HepG2 (cell line): ENCODE data around the gene IRF1. TPM values are rescaled to one million over a fixed set of nuclear protein-coding genes. Genes with fewer than 3 reads are reported as not detected.

Experiments used
- ATAC-seq: fragments of 200-7000 bp; cut with Tn5 transposase; 3 replicates; pipeline ENCODE4 v1.9.1; 2020; ENCODE audit warnings: mild to moderate bottlenecking, moderate library complexity
- BruUV-seq: library from RNA; stranded (reverse); fragments of 400-500 nt; replicated peaks from 2 replicates; lab custom pipeline; 2021; lab: Mats Ljungman, UMichigan
- CTCF ChIA-PET: fragments of 300-600 bp; formaldehyde crosslinking; extraction: SDS; loops from one replicate; lab custom pipeline; 2021; ENCODE audit warnings: low total read pairs, inconsistent platforms, low intra/inter-chr PET ratio; lab: Yijun Ruan, JAX
- POLR2A ChIA-PET: fragments of 350-600 bp; sonication (Branson Sonifier 250); formaldehyde crosslinking; loops from one replicate; lab custom pipeline; 2020; ENCODE audit warnings: antibody characterized with exemption, inconsistent platforms; lab: Yijun Ruan, JAX
- DNase-seq: peaks from one replicate; pipeline ENCODE4 v3.0.0-alpha.2; 2015; ENCODE audit warnings: low spot score
- FAIRE-seq: peaks from 3 replicates; lab custom pipeline; 2011; peaks lifted over from hg19 to GRCh38; lab: Jason Lieb, UNC
- H2AFZ ChIP-seq: one replicate; pipeline ENCODE4 v1.6.1; 2011; ENCODE audit warnings: low read length, inconsistent platforms
- H3K27ac ChIP-seq: fragments of 300-600 bp; 3 replicates; pipeline ENCODE4 v1.8.0; 2011; ENCODE audit warnings: mixed run types, mild to moderate bottlenecking, mixed read lengths, low read length, inconsistent platforms; ENCODE audit not compliant: insufficient read depth; ENCODE audit errors: extremely low read length
- H3K27me3 ChIP-seq, 2 experiments: fragments of 200-600 bp in 1 of 2; 2 replicates in 1 of 2; 3 replicates in 1 of 2; pipeline versions ENCODE4 v1.6.0 to v1.8.0; 2011; ENCODE audit warnings: low read length in 2 of 2, mild to moderate bottlenecking in 2 of 2, moderate library complexity in 2 of 2, inconsistent platforms in 1 of 2; ENCODE audit not compliant: insufficient read depth in 2 of 2, control insufficient read depth in 1 of 2
- H3K36me3 ChIP-seq, 2 experiments: fragments of 200-600 bp in 1 of 2; replicated peaks in 1 of 2; 2 replicates in 1 of 2; 3 replicates in 1 of 2; pipeline versions ENCODE4 v1.5.1 to v1.8.0; 2011; ENCODE audit warnings: low read length in 2 of 2, inconsistent platforms in 1 of 2; ENCODE audit not compliant: insufficient read depth in 2 of 2, control insufficient read depth in 1 of 2
- H3K4me1 ChIP-seq: 2 replicates; pipeline ENCODE4 v1.5.1; 2012; ENCODE audit warnings: low read length, inconsistent platforms; ENCODE audit not compliant: insufficient read depth
- H3K4me2 ChIP-seq: 2 replicates; pipeline ENCODE4 v1.6.0; 2011; ENCODE audit warnings: low read depth, low read length, inconsistent platforms
- H3K4me3 ChIP-seq, 3 experiments: fragments of 200-600 bp in 1 of 3; sonication (generic), shearing (Covaris generic) in 1 of 3; replicated peaks in 1 of 3; 2 replicates each; pipeline ENCODE4 v1.5.1; 2011 to 2016; ENCODE audit warnings: low read length in 3 of 3, inconsistent platforms in 2 of 3, low read depth in 2 of 3, mild to moderate bottlenecking in 2 of 3, control low read depth in 1 of 3, mixed read lengths in 1 of 3; ENCODE audit not compliant: insufficient read depth in 1 of 3
- H3K79me2 ChIP-seq: one replicate; pipeline ENCODE4 v1.6.1; 2011; ENCODE audit warnings: low read length, inconsistent platforms; ENCODE audit not compliant: insufficient read depth
- H3K9ac ChIP-seq: 2 replicates; pipeline ENCODE4 v1.6.0; 2011; ENCODE audit warnings: mild to moderate bottlenecking, low read depth, low read length, inconsistent platforms; ENCODE audit not compliant: insufficient read depth
- H3K9me3 ChIP-seq: 2 replicates; pipeline ENCODE4 v1.5.1; 2012; ENCODE audit warnings: mild to moderate bottlenecking, low read length
- H4K20me1 ChIP-seq: 2 replicates; pipeline ENCODE4 v1.6.0; 2011; ENCODE audit warnings: inconsistent platforms, mild to moderate bottlenecking, low read length, moderate library complexity; ENCODE audit not compliant: insufficient read depth
- ELF3 ChIP-seq: IDR thresholded peaks from 2 replicates; pipeline ENCODE4 v1.6.1; 2016; ENCODE audit warnings: missing genetic modification reagents, missing compliant biosample characterization
- GATAD1 ChIP-seq: IDR thresholded peaks from 2 replicates; pipeline ENCODE4 v1.6.1; 2016; ENCODE audit warnings: missing genetic modification reagents, missing compliant biosample characterization
- HNRNPL ChIP-seq: fragments of 200-400 bp; formaldehyde crosslinking; IDR thresholded peaks from 2 replicates; pipeline ENCODE4 v1.6.1; 2017; ENCODE audit warnings: mild to moderate bottlenecking, low read depth, low read length
- KDM4B ChIP-seq: sonication (generic); formaldehyde crosslinking; IDR thresholded peaks from 2 replicates; pipeline ENCODE4 v1.4.0; 2020; ENCODE audit warnings: missing genetic modification reagents
- MIXL1 ChIP-seq: IDR thresholded peaks from 2 replicates; pipeline ENCODE4 v1.6.1; 2016
- REPIN1 ChIP-seq: sonication (generic); formaldehyde crosslinking; IDR thresholded peaks from 2 replicates; pipeline ENCODE4 v1.8.0; 2022; ENCODE audit warnings: missing genetic modification reagents, low read depth, mild to moderate bottlenecking, borderline replicate concordance
- RFX1 ChIP-seq: fragments of 450-650 bp; IDR thresholded peaks from 2 replicates; pipeline ENCODE4 v1.6.1; 2017
- SALL1 ChIP-seq: sonication (generic); formaldehyde crosslinking; IDR thresholded peaks from 2 replicates; pipeline ENCODE4 v1.8.0; 2022; ENCODE audit warnings: mild to moderate bottlenecking, missing genetic modification reagents
- XRCC5 ChIP-seq: fragments of 200-400 bp; formaldehyde crosslinking; optimal IDR thresholded peaks from 2 replicates; pipeline ENCODE3; 2017; ENCODE audit warnings: mild to moderate bottlenecking, low read length
- ZNF350 ChIP-seq: sonication (generic); formaldehyde crosslinking; IDR thresholded peaks from 2 replicates; pipeline ENCODE4 v1.4.0; 2020; ENCODE audit warnings: mild to moderate bottlenecking, low read depth, missing genetic modification reagents, borderline replicate concordance
- ZNF407 ChIP-seq: sonication (generic); formaldehyde crosslinking; IDR thresholded peaks from one replicate; pipeline ENCODE4 v1.5.1; 2020; ENCODE audit warnings: mild to moderate bottlenecking, missing genetic modification reagents; ENCODE audit errors: not compliant biosample characterization
- ZNF451 ChIP-seq: sonication (generic); formaldehyde crosslinking; IDR thresholded peaks from 2 replicates; pipeline ENCODE4 v1.5.0; 2020; ENCODE audit warnings: mild to moderate bottlenecking, missing genetic modification reagents
- ZNF598 ChIP-seq: sonication (generic); formaldehyde crosslinking; IDR thresholded peaks from 2 replicates; pipeline ENCODE4 v1.5.1; 2020; ENCODE audit warnings: mild to moderate bottlenecking, missing genetic modification reagents, borderline replicate concordance
- ZNF607 ChIP-seq: sonication (generic); formaldehyde crosslinking; IDR thresholded peaks from 2 replicates; pipeline ENCODE4 v1.5.1; 2020; ENCODE audit warnings: missing genetic modification reagents, mild to moderate bottlenecking, borderline replicate concordance
- ZNF615 ChIP-seq: sonication (generic); formaldehyde crosslinking; IDR thresholded peaks from 2 replicates; pipeline ENCODE4 v1.5.0; 2020; ENCODE audit warnings: mild to moderate bottlenecking, missing genetic modification reagents, borderline replicate concordance
- ZNF619 ChIP-seq: sonication (generic); formaldehyde crosslinking; IDR thresholded peaks from 2 replicates; pipeline ENCODE4 v1.4.0; 2020; ENCODE audit warnings: mild to moderate bottlenecking, missing genetic modification reagents
- ZSCAN22 ChIP-seq: sonication (generic); formaldehyde crosslinking; IDR thresholded peaks from 2 replicates; pipeline ENCODE4 v1.4.0; 2020; ENCODE audit warnings: mild to moderate bottlenecking, missing genetic modification reagents
- WGBS: methylation state at CpG from one replicate; pipeline ENCODE4 v1.1.6; 2017; ENCODE audit warnings: low lambda C conversion rate; 5-methylcytosine and 5-hydroxymethylcytosine counted together
- in situ Hi-C: cut with HindIII; loops from 2 replicates; pipeline ENCODE4 v1.10.0; 2017; ENCODE audit warnings: low pct_unique_long_range_greater_than_20kb; ENCODE audit not compliant: extremely low pct_ligation_motif_present
- intact Hi-C: fragments of 100-400 bp; cut with micrococcal nuclease; formaldehyde crosslinking; loops from one replicate; pipeline ENCODE4 v1.10.0; 2022; ENCODE audit not compliant: unreplicated experiment
- polyA plus RNA-seq, 8 experiments: library from polyadenylated mRNA; depleted of rRNA in 3 of 8; stranded (reverse) in 7 of 8; unstranded in 1 of 8; fragments of >200 nt; fragmentation: Illumina TruSeq in 4 of 8; extraction: Trizol in 4 of 8; gene quantifications; 2 replicates each; pipeline versions ENCODE4 v1.2.1 to v1.2.3, GENCODE V29; 2011 to 2016; ENCODE audit warnings: low read depth in 4 of 8, missing spikeins in 1 of 8, mixed read lengths in 1 of 8; ENCODE audit not compliant: insufficient read depth in 1 of 8
- total RNA-seq, 5 experiments: library from RNA; depleted of rRNA; stranded (reverse); fragments of >200 nt; fragmentation: Illumina TruSeq; extraction: Trizol; gene quantifications; 2 replicates each; pipeline ENCODE4 v1.2.3, GENCODE V29; 2016; ENCODE audit warnings: low read depth in 1 of 5

IRF1 gene
- total and polyA plus RNA-seq, 2 of the 13 experiments (the other 11 are each of a cell fraction or from before 2014, with no cell fraction given): 4.1 to 8.8 TPM

- Histone ChIP-seq H3K79me2 (no peaks in the 10 kb centered on the region), H3K4me2 (no peak overlapping the region), H3K9me3 (no peaks in the 10 kb centered on the region), H3K4me3 (no peak overlapping the region), H3K27ac (no peak overlapping the region), H3K9ac (no peak overlapping the region), H3K36me3 (no peaks in the 10 kb centered on the region), H3K27me3 (no peaks in the 10 kb centered on the region; a peak in 1 of 5 replicates), H4K20me1 (no peaks in the 10 kb centered on the region), H2AFZ (no peak overlapping the region), H3K4me1 (peaks cover 90% of the 10 kb centered on the region)
- TF ChIP-seq XRCC5: no peak
- TF ChIP-seq KDM4B (CRISPR knock-in tag): no peak
- no peak for TF ChIP-seq ZNF607 (CRISPR knock-in tag)
- TF ChIP-seq ZNF407 (CRISPR knock-in tag): no peak
- no peak for TF ChIP-seq REPIN1 (CRISPR knock-in tag)
- no peak for TF ChIP-seq HNRNPL
- no peak for TF ChIP-seq ZSCAN22 (CRISPR knock-in tag)
- TF ChIP-seq RFX1: no peak
- no peak for TF ChIP-seq ZNF598 (CRISPR knock-in tag)
- TF ChIP-seq MIXL1: no peak
- no peak for TF ChIP-seq ZNF451 (CRISPR knock-in tag)
- no peak for TF ChIP-seq SALL1 (CRISPR knock-in tag)
- no peak for TF ChIP-seq GATAD1 (CRISPR knock-in tag)
- TF ChIP-seq ZNF615 (CRISPR knock-in tag): no peak
- no peak for TF ChIP-seq ELF3 (CRISPR knock-in tag)
- TF ChIP-seq ZNF350 (CRISPR knock-in tag): no peak
- TF ChIP-seq ZNF619: no peak
- in situ Hi-C loops: no loop called here
- BruUV-seq: no TSS peak
- no peak for FAIRE-seq
- CTCF ChIA-PET: no interaction called here
- intact Hi-C loops: no loop called here
- no peak for ATAC-seq
- POLR2A ChIA-PET: interaction anchor here (1.0 to 5.2 kb wide), 8 partner anchors 9 to 47 kb away, joined by 3 to 59 read pairs (median 11); partner anchors contain the start of gene IRF1
- DNase-seq: no peak
- 90% methylated on average over 1 of the region's 1 CpG for WGBS
Measured at GRCh38 chr5:132458651-132459030, 31.9 kb downstream of the IRF1 start.
